Measurements from ENCODE around the gene ALDH3A1.

ALDH3A1 gene

GRCh38 chr17:19713901-19714361, 34.2 kb downstream of the ALDH3A1 start:
- no peak for DNase-seq (ENCODE audit: low read depth)
- no peak for TF ChIP-seq CTCF (IDR thresholded peaks at IDR 0.05; ENCODE audit: low read length, missing control alignments)
- no peak overlapping the region for H3K4me3 ChIP-seq (replicated peaks; ENCODE audit: low read depth, low read length)

- no peak overlapping the region for H3K4me3 ChIP-seq (replicated peaks; ENCODE audit: low read depth, low read length)
- TF ChIP-seq CTCF (IDR thresholded peaks at IDR 0.05; ENCODE audit: low read length, missing control alignments): peak; percentile 20
- no peak for DNase-seq (ENCODE audit: low read depth)
Observed at GRCh38 chr17:19713462-19713861, 34.6 kb downstream of the ALDH3A1 start.

DNA sequence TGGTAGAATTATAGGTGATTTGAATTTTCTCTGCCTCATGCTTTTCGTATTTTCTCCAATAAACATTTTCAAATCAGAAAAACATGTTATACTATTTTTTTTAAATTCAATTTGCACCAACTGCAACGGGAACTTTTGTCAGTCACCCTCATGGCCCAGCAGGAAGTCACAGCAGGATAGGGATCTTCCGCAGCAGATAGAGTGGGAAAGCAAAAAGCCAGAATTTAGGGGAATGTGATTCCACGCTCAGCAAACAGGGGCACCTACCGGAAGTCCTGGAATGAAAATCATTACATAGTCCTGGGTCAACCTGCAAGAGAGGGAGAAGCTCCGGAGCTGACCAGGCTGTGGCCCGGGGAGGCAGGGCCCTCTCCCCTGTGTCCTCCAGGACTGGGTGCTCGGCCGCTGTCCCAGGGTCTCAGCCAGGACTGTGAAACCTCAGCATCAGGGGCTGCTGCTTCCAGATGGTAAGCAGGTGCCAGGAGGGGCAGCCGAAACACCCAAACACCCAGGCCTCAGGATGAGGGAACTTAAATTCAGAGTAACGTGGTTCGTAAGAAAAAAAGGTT, 35.6 kb downstream of the ALDH3A1 start:
- no peak overlapping the region for H3K4me3 ChIP-seq (replicated peaks; ENCODE audit: low read depth, low read length)
- no peak for TF ChIP-seq CTCF (IDR thresholded peaks at IDR 0.05; ENCODE audit: low read length, missing control alignments)
- DNase-seq (ENCODE audit: low read depth): no peak

DNA sequence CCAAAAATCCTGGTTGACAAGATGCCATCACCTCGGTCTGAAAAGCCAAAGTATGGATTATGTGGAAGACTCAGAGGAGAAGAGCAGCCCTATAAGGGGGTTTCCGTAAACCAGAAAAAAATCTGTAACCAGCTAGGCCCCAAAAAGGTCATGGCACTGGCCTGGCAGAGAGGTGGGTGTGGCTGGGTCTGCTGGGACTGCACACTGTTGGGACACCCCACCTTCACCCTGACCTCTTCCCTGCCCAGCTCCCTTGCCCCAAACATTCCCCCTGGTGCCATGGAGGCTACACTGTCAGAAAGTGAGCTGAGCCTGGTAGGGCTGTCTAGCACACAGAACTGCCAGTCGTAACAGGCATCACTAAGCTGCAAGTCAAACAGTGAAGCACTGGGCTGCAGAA, 38.3 kb downstream of the ALDH3A1 start:
- no peak for DNase-seq (ENCODE audit: low read depth)
- TF ChIP-seq CTCF (IDR thresholded peaks at IDR 0.05; ENCODE audit: low read length, missing control alignments): no peak

GRCh38 chr17:19708431-19709175, 39.5 kb downstream of the ALDH3A1 start:
- no peak overlapping the region for H3K4me3 ChIP-seq (replicated peaks; ENCODE audit: low read depth, low read length)
- no peak for DNase-seq (ENCODE audit: low read depth)
- no peak for TF ChIP-seq CTCF (IDR thresholded peaks at IDR 0.05; ENCODE audit: low read length, missing control alignments)

More for the DNA sequence above, 38.3 kb downstream of the ALDH3A1 start:
- H3K4me3 ChIP-seq (replicated peaks; ENCODE audit: low read depth, low read length): no peak overlapping the region

- DNase-seq (ENCODE audit: low read depth): no peak
- TF ChIP-seq CTCF (IDR thresholded peaks at IDR 0.05; ENCODE audit: low read length, missing control alignments): no peak
- no peak overlapping the region for H3K4me3 ChIP-seq (replicated peaks; ENCODE audit: low read depth, low read length)
Observed at GRCh38 chr17:19707728-19708221, 40.3 kb downstream of the ALDH3A1 start.
